ENCODE results near the gene ACOT9. TPM values are rescaled to one million over a fixed set of nuclear protein-coding genes. Genes with fewer than 3 reads are reported as not detected.

ACOT9 gene
- total and polyA plus RNA-seq, 2 donors (not counting 3 experiments of a cell fraction or from before 2014, with no cell fraction given), result 38.4 to 83.1 TPM

DNA sequence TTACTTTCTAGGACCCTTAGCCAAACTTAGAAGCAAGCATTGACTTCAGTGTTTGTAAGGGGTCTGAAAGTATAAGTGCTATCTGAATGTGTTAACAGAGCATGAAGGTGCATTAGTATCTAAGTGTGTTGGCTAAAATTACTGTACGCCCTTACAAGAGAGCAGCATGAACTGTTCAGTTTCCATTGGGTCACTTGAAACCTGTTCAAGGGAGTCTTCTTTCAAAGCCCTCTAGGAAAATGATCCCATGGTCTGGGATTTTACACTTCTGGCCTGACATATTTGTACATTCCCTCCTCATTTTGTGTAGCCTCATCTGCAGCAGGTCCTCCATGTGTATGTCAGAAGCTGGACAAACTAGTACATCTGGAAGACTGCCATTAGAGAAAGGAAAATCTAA is 72.5 kb downstream of the ACOT9 start:
- BruUV-seq (replicated peaks), result no TSS peak
- peaks cover 30% of the 10 kb centered on the region for H3K79me2 ChIP-seq (ENCODE audit: control insufficient read depth, insufficient read depth, low read length)
- DNase-seq (ENCODE audit: low read depth, low spot score) (no peak), FAIRE-seq (no peak)
- H2AFZ ChIP-seq (ENCODE audit: low read depth, low read length), result no peak overlapping the region
- intact Hi-C loops (cut with micrococcal nuclease), result no loop called here
- H3K27me3 ChIP-seq (ENCODE audit: control insufficient read depth in 2 of 2, insufficient read depth in 2 of 2, low read length in 2 of 2), result no peaks in the 10 kb centered on the region
- no peak overlapping the region for H3K4me3 ChIP-seq (replicated peaks in 1 of 3; ENCODE audit: insufficient read depth in 1 of 3, low read depth in 1 of 3, low read length in 3 of 3)
- H3K9ac ChIP-seq (replicated peaks; ENCODE audit: extremely low read depth, insufficient read depth, low read length), result no peak overlapping the region
- no peak overlapping the region for H3K4me2 ChIP-seq (ENCODE audit: insufficient read depth, low read length)
- dilution Hi-C loops (cut with MboI; ENCODE audit: extremely low pct_ligation_motif_present, low sequenced_read_pairs), result no loop called here
- H3K27ac ChIP-seq (ENCODE audit: insufficient read depth, low read depth, low read length), result no peak overlapping the region
- peaks cover 0 to 2% of the 10 kb centered on the region in 2 experiments for H3K36me3 ChIP-seq (ENCODE audit: control insufficient read depth in 2 of 2, extremely low read depth in 1 of 2, insufficient read depth in 2 of 2, low read length in 2 of 2)
- POLR2A ChIA-PET, result no interaction called here
- no peaks in the 10 kb centered on the region for H3K9me3 ChIP-seq (replicated peaks; ENCODE audit: control insufficient read depth, insufficient read depth, low read length)
- CTCF ChIA-PET, result interaction anchor here (1.7 kb wide), 1 partner anchor 1685 kb away, joined by 4 read pairs; no protein-coding TSS in a partner anchor
- H3K9me1 ChIP-seq (replicated peaks; ENCODE audit: control insufficient read depth, extremely low read depth, insufficient read depth, low read length), result no peaks in the 10 kb centered on the region
- TF ChIP-seq JUN (IDR thresholded peaks at IDR 0.05; ENCODE audit: borderline replicate concordance, insufficient read depth, insufficient read length, low read depth), result no peak
- TF ChIP-seq POLR2AphosphoS5 (IDR thresholded peaks at IDR 0.05; ENCODE audit: insufficient read depth, low read depth, low read length), result no peak
- no peak for TF ChIP-seq EZH2 (IDR thresholded peaks at IDR 0.05; ENCODE audit: borderline replicate concordance, low read depth, low read length, severe bottlenecking)
- TF ChIP-seq, protein P1, sequence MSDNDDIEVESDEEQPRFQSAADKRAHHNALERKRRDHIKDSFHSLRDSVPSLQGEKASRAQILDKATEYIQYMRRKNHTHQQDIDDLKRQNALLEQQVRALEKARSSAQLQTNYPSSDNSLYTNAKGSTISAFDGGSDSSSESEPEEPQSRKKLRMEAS (IDR thresholded peaks at IDR 0.05; ENCODE audit: insufficient read depth, insufficient read length), result no peak
- TF ChIP-seq, protein P2, sequence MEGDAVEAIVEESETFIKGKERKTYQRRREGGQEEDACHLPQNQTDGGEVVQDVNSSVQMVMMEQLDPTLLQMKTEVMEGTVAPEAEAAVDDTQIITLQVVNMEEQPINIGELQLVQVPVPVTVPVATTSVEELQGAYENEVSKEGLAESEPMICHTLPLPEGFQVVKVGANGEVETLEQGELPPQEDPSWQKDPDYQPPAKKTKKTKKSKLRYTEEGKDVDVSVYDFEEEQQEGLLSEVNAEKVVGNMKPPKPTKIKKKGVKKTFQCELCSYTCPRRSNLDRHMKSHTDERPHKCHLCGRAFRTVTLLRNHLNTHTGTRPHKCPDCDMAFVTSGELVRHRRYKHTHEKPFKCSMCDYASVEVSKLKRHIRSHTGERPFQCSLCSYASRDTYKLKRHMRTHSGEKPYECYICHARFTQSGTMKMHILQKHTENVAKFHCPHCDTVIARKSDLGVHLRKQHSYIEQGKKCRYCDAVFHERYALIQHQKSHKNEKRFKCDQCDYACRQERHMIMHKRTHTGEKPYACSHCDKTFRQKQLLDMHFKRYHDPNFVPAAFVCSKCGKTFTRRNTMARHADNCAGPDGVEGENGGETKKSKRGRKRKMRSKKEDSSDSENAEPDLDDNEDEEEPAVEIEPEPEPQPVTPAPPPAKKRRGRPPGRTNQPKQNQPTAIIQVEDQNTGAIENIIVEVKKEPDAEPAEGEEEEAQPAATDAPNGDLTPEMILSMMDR (IDR thresholded peaks at IDR 0.05; ENCODE audit: extremely low read depth in 1 of 2, insufficient read depth in 1 of 2, low read depth in 1 of 2, low read length in 2 of 2), result no peak
- no peak for TF ChIP-seq MYC (IDR thresholded peaks at IDR 0.05; ENCODE audit: low read depth, low read length)
- TF ChIP-seq GATA2 (IDR thresholded peaks at IDR 0.05; ENCODE audit: insufficient read depth, insufficient read length, low read depth, low read length), result no peak
- TF ChIP-seq POLR2A (IDR thresholded peaks at IDR 0.05; ENCODE audit: low read depth, low read length), result no peak
- TF ChIP-seq FOS (IDR thresholded peaks at IDR 0.05; ENCODE audit: borderline replicate concordance, insufficient read depth, low read length), result no peak
- no peaks in the 10 kb centered on the region for H4K20me1 ChIP-seq (replicated peaks; ENCODE audit: control insufficient read depth, extremely low read depth, insufficient read depth, low read length)
- peaks cover 11% of the 10 kb centered on the region for H3K4me1 ChIP-seq (ENCODE audit: control insufficient read depth, extremely low read depth, insufficient read depth, low read length)
